Cardiac fibroblast (primary cell): Measurements from ENCODE around the gene EIF4E2.

ENCODE experiments used
- DNase-seq, 2 donors: peaks; one replicate each; pipeline versions ENCODE4 v3.0.0 to v3.0.0-alpha.2; 2010; ENCODE audit warnings: low read depth in 2 of 2
- H3K4me3 ChIP-seq, 2 donors: replicated peaks in 1 of 2; 1 replicate in 1 of 2; 2 replicates in 1 of 2; pipeline ENCODE4 v1.5.1; 2011; ENCODE audit warnings: low read depth in 2 of 2, low read length in 2 of 2, mild to moderate bottlenecking in 2 of 2, moderate library complexity in 1 of 2
- CTCF ChIP-seq: IDR thresholded peaks from one replicate; pipeline ENCODE4 v1.5.1; 2011; ENCODE audit warnings: low read depth, mild to moderate bottlenecking, low read length, inconsistent platforms

EIF4E2 gene

GRCh38 chr2:232593982-232594381 is 43.5 kb downstream of the EIF4E2 start:
- no peak for TF ChIP-seq CTCF
- DNase-seq = no peak
- no peak overlapping the region for H3K4me3 ChIP-seq

GRCh38 chr2:232597362-232598079 is 47.0 kb downstream of the EIF4E2 start:
- DNase-seq = no peak
- no peak overlapping the region for H3K4me3 ChIP-seq
- TF ChIP-seq CTCF = no peak

- no peak overlapping the region for H3K4me3 ChIP-seq
- no peak for TF ChIP-seq CTCF
- DNase-seq = no peak
Measured at GRCh38 chr2:232598293-232598692, 47.8 kb downstream of the EIF4E2 start.

- H3K4me3 ChIP-seq = no peak overlapping the region
- no peak for DNase-seq
- no peak for TF ChIP-seq CTCF
Measured at GRCh38 chr2:232600053-232600773, 49.7 kb downstream of the EIF4E2 start.

- no peak for TF ChIP-seq CTCF
- H3K4me3 ChIP-seq = no peak overlapping the region
- DNase-seq = no peak
Measured at GRCh38 chr2:232603283-232603682, 52.8 kb downstream of the EIF4E2 start.

- no peak for DNase-seq
- H3K4me3 ChIP-seq = no peak overlapping the region
- TF ChIP-seq CTCF = no peak
Measured at GRCh38 chr2:232604535-232604934, 54.0 kb downstream of the EIF4E2 start.
